ENCODE measurements around the gene C2orf80. TPM values are rescaled to one million over a fixed set of nuclear protein-coding genes. Genes with fewer than 3 reads are reported as not detected.

The C2orf80 gene
- total RNA-seq, 1 experiment from 2014 or later: not detected

GRCh38 chr2:208208335-208209085 lies 18.7 kb upstream of the C2orf80 start:
- Histone ChIP-seq H3K4me2 (no peak overlapping the region), H3K4me3 (no peak overlapping the region), H3K9me2 (ENCODE audit: insufficient read depth) (no peaks in the 10 kb centered on the region), H4K20me1 (ENCODE audit: insufficient read depth) (no peaks in the 10 kb centered on the region), H3K27ac (no peak overlapping the region), H3K79me2 (ENCODE audit: low read depth) (no peaks in the 10 kb centered on the region), H3K27me3 (ENCODE audit: insufficient read depth, low read depth) (no peaks in the 10 kb centered on the region), H3F3A (ENCODE audit: insufficient read depth, low read depth) (no peaks in the 10 kb centered on the region), H3K9me3 (ENCODE audit: insufficient read depth, low read depth) (no peaks in the 10 kb centered on the region), H3K4me1 (replicated peaks; ENCODE audit: insufficient read depth) (no peaks in the 10 kb centered on the region), H2AFZ (no peak overlapping the region), H3K36me3 (ENCODE audit: low read depth) (no peaks in the 10 kb centered on the region)
- ChIA-PET CTCF (no interaction called here), POLR2A (ENCODE audit: unreplicated experiment) (no interaction called here)
- BruUV-seq (replicated peaks): no TSS peak
- intact Hi-C loops (cut with micrococcal nuclease; ENCODE audit: unreplicated experiment): no loop called here
- TF ChIP-seq CTCF (conservative IDR thresholded peaks at IDR 0.05) (no peak), EZH2 (IDR thresholded peaks at IDR 0.05; ENCODE audit: low read depth) (no peak)
- no peak for DNase-seq

GRCh38 chr2:208207769-208208168 lies 17.9 kb upstream of the C2orf80 start:
- H3K79me2 ChIP-seq (ENCODE audit: low read depth): no peaks in the 10 kb centered on the region
- BruUV-seq (replicated peaks): no TSS peak
- intact Hi-C loops (cut with micrococcal nuclease; ENCODE audit: unreplicated experiment): no loop called here
- no peak for DNase-seq
- no peak overlapping the region for H3K4me3 ChIP-seq
- ChIA-PET POLR2A (ENCODE audit: unreplicated experiment) (no interaction called here), CTCF (no interaction called here)
- TF ChIP-seq CTCF (conservative IDR thresholded peaks at IDR 0.05) (no peak), EZH2 (IDR thresholded peaks at IDR 0.05; ENCODE audit: low read depth) (no peak)
- H3K4me2 ChIP-seq: no peak overlapping the region
- no peaks in the 10 kb centered on the region for H3K4me1 ChIP-seq (replicated peaks; ENCODE audit: insufficient read depth)
- H4K20me1 ChIP-seq (ENCODE audit: insufficient read depth): no peaks in the 10 kb centered on the region
- no peaks in the 10 kb centered on the region for H3K36me3 ChIP-seq (ENCODE audit: low read depth)
- H3F3A ChIP-seq (ENCODE audit: insufficient read depth, low read depth): no peaks in the 10 kb centered on the region
- no peaks in the 10 kb centered on the region for H3K27me3 ChIP-seq (ENCODE audit: insufficient read depth, low read depth)
- H3K9me3 ChIP-seq (ENCODE audit: insufficient read depth, low read depth): no peaks in the 10 kb centered on the region
- no peaks in the 10 kb centered on the region for H3K9me2 ChIP-seq (ENCODE audit: insufficient read depth)
- no peak overlapping the region for H2AFZ ChIP-seq
- H3K27ac ChIP-seq: no peak overlapping the region

- TF ChIP-seq CTCF (conservative IDR thresholded peaks at IDR 0.05): no peak
- no peak for TF ChIP-seq EZH2 (IDR thresholded peaks at IDR 0.05; ENCODE audit: low read depth)
- no peak overlapping the region for H3K4me2 ChIP-seq
- no peak overlapping the region for H2AFZ ChIP-seq
- ChIA-PET CTCF (no interaction called here), POLR2A (ENCODE audit: unreplicated experiment) (no interaction called here)
- no peaks in the 10 kb centered on the region for H3K79me2 ChIP-seq (ENCODE audit: low read depth)
- no peaks in the 10 kb centered on the region for H4K20me1 ChIP-seq (ENCODE audit: insufficient read depth)
- no peaks in the 10 kb centered on the region for H3F3A ChIP-seq (ENCODE audit: insufficient read depth, low read depth)
- no peaks in the 10 kb centered on the region for H3K4me1 ChIP-seq (replicated peaks; ENCODE audit: insufficient read depth)
- intact Hi-C loops (cut with micrococcal nuclease; ENCODE audit: unreplicated experiment): no loop called here
- H3K4me3 ChIP-seq: no peak overlapping the region
- no peak overlapping the region for H3K27ac ChIP-seq
- no peaks in the 10 kb centered on the region for H3K27me3 ChIP-seq (ENCODE audit: insufficient read depth, low read depth)
- H3K9me2 ChIP-seq (ENCODE audit: insufficient read depth): no peaks in the 10 kb centered on the region
- no peaks in the 10 kb centered on the region for H3K9me3 ChIP-seq (ENCODE audit: insufficient read depth, low read depth)
- no peak for DNase-seq
- BruUV-seq (replicated peaks): no TSS peak
- no peaks in the 10 kb centered on the region for H3K36me3 ChIP-seq (ENCODE audit: low read depth)
These were observed 14.3 kb upstream of the C2orf80 start for GRCh38 chr2:208204166-208204565.

All from PC-9 (cell line).